Prostate gland (tissue), 2 donors: ENCODE measurements around the gene MYO9B. TPM values are rescaled to one million over a fixed set of nuclear protein-coding genes. Genes with fewer than 3 reads are reported as not detected.

Source experiments
- DNase-seq: peaks from one replicate; pipeline ENCODE4 v3.0.0-alpha.2; 2019; ENCODE audit warnings: low spot score
- H3K27ac ChIP-seq, 2 donors: fragments of 200-600 bp; sonication (generic); 2 replicates each; pipeline ENCODE4 v1.5.1; 2017 to 2019
- H3K27me3 ChIP-seq: fragments of 200-600 bp; sonication (generic); replicated peaks from 2 replicates; pipeline ENCODE4 v1.5.1; 2019; ENCODE audit not compliant: insufficient read depth
- H3K36me3 ChIP-seq, 2 donors: fragments of 200-600 bp; sonication (generic); 1 replicate in 1 of 2; 2 replicates in 1 of 2; pipeline versions ENCODE4 v1.5.1 to v1.8.1; 2017 to 2019
- H3K4me1 ChIP-seq: fragments of 200-600 bp; sonication (generic); replicated peaks from 2 replicates; pipeline ENCODE4 v1.5.1; 2019
- H3K4me3 ChIP-seq, 2 donors: fragments of 200-600 bp; sonication (generic); 2 replicates each; pipeline ENCODE4 v1.5.1; 2017 to 2019
- H3K9me3 ChIP-seq: fragments of 200-600 bp; sonication (generic); 2 replicates; pipeline ENCODE4 v1.5.1; 2017
- CTCF ChIP-seq, 4 experiments: fragments of 200-600 bp in 2 of 4; fragments of 450-650 bp in 2 of 4; sonication (generic) in 2 of 4; IDR thresholded peaks; 1 replicate in 3 of 4; 2 replicates in 1 of 4; pipeline ENCODE4 v1.5.1; 2016 to 2019; ENCODE audit warnings: antibody characterized with exemption in 4 of 4, mild to moderate bottlenecking in 2 of 4, moderate library complexity in 2 of 4
- POLR2A ChIP-seq: fragments of 450-650 bp; IDR thresholded peaks from one replicate; pipeline ENCODE4 v1.6.1; 2016; ENCODE audit warnings: antibody characterized with exemption, mild to moderate bottlenecking
- POLR2AphosphoS5 ChIP-seq: sonication (generic); formaldehyde crosslinking; IDR thresholded peaks from one replicate; pipeline ENCODE4 v1.6.1; 2017; ENCODE audit warnings: antibody characterized with exemption
- WGBS: methylation state at CpG from one replicate; pipeline ENCODE4 v1.1.5; 2018; 5-methylcytosine and 5-hydroxymethylcytosine counted together
- intact Hi-C: fragments of 100-400 bp; cut with DNase I; formaldehyde crosslinking; loops from one replicate; pipeline ENCODE4 v1.14.2; 2022
- total RNA-seq, 2 donors: library from RNA; depleted of rRNA; stranded (reverse); fragments of >200 nt; gene quantifications; one replicate each; pipeline ENCODE4 v1.1.0, GENCODE V29; 2016

The MYO9B gene
- total RNA-seq, 2 donors from 2014 or later: 50.9 to 208 TPM

DNA sequence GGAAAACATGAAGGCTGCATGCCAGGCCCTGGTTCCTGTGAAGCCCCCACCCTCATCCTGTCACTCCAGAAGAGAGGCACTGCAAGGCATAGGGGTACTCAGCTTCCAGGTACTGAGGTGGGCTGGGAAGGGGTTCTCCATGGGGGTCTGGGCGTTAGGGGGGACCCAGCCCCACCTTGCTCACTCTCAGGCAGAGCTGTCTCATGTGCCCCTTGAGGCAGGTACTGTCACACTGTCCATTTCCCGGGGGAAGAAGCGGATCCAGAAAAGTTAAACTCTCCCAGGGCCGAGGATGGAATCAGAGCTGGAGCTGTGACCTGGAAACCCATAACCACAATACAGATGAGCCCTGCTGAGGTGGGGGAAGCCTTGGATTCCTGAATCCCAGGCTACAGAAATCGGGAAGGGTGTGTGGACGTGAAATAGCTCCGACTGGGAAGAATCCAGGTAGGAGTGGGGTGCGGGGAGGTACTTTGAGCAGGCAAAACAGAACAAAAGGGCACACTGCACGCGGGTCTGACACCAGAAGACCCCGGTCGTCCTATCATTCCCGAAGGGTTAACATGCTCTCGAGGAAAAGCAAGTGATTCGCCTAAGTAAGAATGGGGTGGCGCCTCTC is 139.0 kb downstream of the MYO9B start:
- no peaks in the 10 kb centered on the region for H3K4me1 ChIP-seq
- H3K27ac ChIP-seq: peak overlapping the region; percentile 91 to 92
- no peaks in the 10 kb centered on the region for H3K27me3 ChIP-seq
- H3K9me3 ChIP-seq: no peaks in the 10 kb centered on the region
- intact Hi-C loops: no loop called here
- no peak for DNase-seq
- WGBS: 24% methylated on average over 16 of the region's 16 CpGs
- TF ChIP-seq POLR2A (no peak), CTCF (IDR thresholded peaks at IDR 0.05) (no peak), POLR2AphosphoS5 (no peak)
- peaks cover 0 to 4% of the 10 kb centered on the region in 2 donors for H3K36me3 ChIP-seq
- peak overlapping the region; percentile 56 to 71 for H3K4me3 ChIP-seq

- WGBS: 5% methylated on average over 49 of the region's 56 CpGs
- peak; percentile 91 for DNase-seq
- Histone ChIP-seq H3K4me1 (no peaks in the 10 kb centered on the region), H3K36me3 (peaks cover 0 to 4% of the 10 kb centered on the region in 2 donors), H3K4me3 (peak within 1 kb of the TSS; percentile 56 to 71), H3K9me3 (no peaks in the 10 kb centered on the region), H3K27ac (peak within 1 kb of the TSS; percentile 91 to 92), H3K27me3 (no peaks in the 10 kb centered on the region)
- intact Hi-C loops: no loop called here
- peak; percentile 94 for TF ChIP-seq POLR2AphosphoS5
- no peak for TF ChIP-seq CTCF (IDR thresholded peaks at IDR 0.05)
- peak; percentile 63 for TF ChIP-seq POLR2A
These were observed 139.8 kb downstream of the MYO9B start, which contains the start of gene USE1 for GRCh38 chr19:17215127-17215971. Gene USE1, plus strand, starts transcription at chr19:17215357. Its CDS starts 49 bp downstream, at chr19:17215406.

DNA sequence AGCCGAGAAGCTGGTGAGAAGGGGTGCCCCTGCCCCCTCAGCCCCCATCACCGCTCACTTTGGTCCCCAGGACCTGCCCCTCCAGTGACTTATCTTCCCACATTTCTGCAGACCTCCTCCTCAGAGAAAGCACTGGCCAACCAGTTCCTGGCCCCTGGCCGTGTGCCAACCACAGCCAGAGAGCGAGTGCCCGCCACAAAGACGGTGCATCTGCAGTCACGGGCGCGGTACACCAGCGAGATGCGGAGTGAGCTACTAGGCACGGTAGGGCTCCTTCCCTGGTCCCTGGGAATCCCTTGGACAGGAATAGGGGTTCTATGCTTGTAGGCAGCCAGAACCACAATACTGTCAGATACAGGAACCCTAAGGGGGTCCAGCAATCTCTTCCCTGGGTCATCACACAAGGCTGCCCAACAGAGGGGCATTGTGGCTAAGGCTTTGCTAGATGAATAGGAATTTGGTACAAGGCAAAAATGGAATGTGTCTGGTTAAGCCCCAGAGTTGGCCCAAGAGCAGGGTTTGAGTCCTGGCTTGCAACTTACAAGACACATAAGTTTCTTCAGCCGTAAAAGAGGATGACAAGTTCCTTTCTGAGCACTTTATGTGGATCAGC is 140.6 kb downstream of the MYO9B start:
- intact Hi-C loops: no loop called here
- H3K27ac ChIP-seq: no peak overlapping the region
- 80% methylated on average over 13 of the region's 13 CpGs for WGBS
- peak overlapping the region in 1 of 2 donors; percentile 71 for H3K4me3 ChIP-seq
- no peaks in the 10 kb centered on the region for H3K4me1 ChIP-seq
- DNase-seq: no peak
- peaks cover 0 to 4% of the 10 kb centered on the region in 2 donors for H3K36me3 ChIP-seq
- H3K9me3 ChIP-seq: no peaks in the 10 kb centered on the region
- H3K27me3 ChIP-seq: no peaks in the 10 kb centered on the region
- TF ChIP-seq CTCF (IDR thresholded peaks at IDR 0.05): no peak
- no peak for TF ChIP-seq POLR2AphosphoS5
- TF ChIP-seq POLR2A: no peak

GRCh38 chr19:17219286-17219685 is 143.7 kb downstream of the MYO9B start:
- WGBS: 100% methylated on average over 7 of the region's 8 CpGs
- H3K9me3 ChIP-seq: no peaks in the 10 kb centered on the region
- DNase-seq: no peak
- H3K4me3 ChIP-seq: no peak overlapping the region
- no peaks in the 10 kb centered on the region for H3K27me3 ChIP-seq
- TF ChIP-seq POLR2A: no peak
- no peak for TF ChIP-seq POLR2AphosphoS5
- TF ChIP-seq CTCF (IDR thresholded peaks at IDR 0.05): no peak
- no peaks in the 10 kb centered on the region for H3K4me1 ChIP-seq
- peaks cover 0 to 4% of the 10 kb centered on the region in 2 donors for H3K36me3 ChIP-seq
- intact Hi-C loops: no loop called here
- H3K27ac ChIP-seq: no peak overlapping the region
